Endometrial microvascular endothelial cells (primary cell): Measurements from ENCODE around the gene CELF5. TPM values are rescaled to one million over a fixed set of nuclear protein-coding genes. Genes with fewer than 3 reads are reported as not detected.

Experiments used
- in situ Hi-C: cut with HindIII; loops from 2 replicates; pipeline ENCODE4 v1.10.0; 2017; ENCODE audit warnings: low sequenced_read_pairs, low pct_unique_long_range_greater_than_20kb; ENCODE audit errors: inconsistent ontology term
- total RNA-seq: library from RNA; depleted of rRNA; stranded (reverse); fragments of >200 nt; gene quantifications from one replicate; pipeline ENCODE4 v1.2.3, GENCODE V29; 2015; ENCODE audit errors: inconsistent ontology term

Gene CELF5
- total RNA-seq, 1 donor from 2014 or later, result not detected

DNA sequence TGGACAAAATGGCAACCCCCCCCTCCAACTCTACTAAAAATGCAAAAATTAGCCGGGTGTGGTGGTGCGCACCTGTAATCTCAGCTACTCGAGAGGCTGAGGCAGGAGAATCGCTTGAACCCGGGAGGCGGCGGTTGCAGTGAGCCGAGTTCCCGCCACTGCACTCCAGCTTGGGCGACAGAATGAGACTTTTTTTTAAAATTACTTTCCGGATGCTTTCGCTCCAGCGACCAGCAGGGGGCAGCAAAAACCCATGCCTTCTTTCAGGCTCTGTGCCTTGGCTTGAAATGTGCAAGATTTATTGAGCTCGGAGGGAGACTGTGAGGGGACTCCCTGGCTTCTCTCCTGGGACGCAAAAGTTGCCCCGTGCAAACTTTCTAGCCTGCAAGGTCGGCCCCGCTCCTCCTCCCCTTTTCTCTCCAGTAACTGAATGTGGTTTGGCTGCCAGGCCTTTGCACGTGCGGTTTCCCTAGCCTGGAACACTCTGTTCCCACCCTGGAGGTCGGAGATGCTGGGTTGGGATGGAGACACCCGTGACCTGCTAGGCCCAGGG, 80.5 kb downstream of the CELF5 start:
- in situ Hi-C loops, result no loop called here

GRCh38 chr19:3309724-3310123, 85.3 kb downstream of the CELF5 start:
- in situ Hi-C loops, result no loop called here

GRCh38 chr19:3310280-3310679, 85.8 kb downstream of the CELF5 start:
- in situ Hi-C loops, result no loop called here

DNA sequence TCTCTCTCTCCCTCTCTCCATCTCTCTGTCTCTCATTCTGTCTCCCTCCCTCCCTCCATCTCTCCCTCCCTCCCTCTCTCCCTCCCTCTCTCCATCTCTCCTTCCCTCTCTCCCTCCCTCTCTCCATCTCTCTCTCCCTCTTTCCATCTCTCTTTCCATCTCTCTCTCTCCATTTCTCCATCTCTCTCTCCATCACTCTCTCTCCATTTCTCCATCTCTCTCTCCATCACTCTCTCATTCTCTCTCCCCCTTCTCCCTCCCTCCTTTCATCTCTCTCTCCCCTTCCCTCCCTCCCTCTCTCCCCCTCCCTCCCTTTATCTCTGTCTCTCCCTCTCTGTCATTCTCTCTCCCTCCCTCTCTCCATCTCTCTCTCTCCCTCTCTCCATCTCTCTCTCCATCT, 86.2 kb downstream of the CELF5 start:
- in situ Hi-C loops, result no loop called here

DNA sequence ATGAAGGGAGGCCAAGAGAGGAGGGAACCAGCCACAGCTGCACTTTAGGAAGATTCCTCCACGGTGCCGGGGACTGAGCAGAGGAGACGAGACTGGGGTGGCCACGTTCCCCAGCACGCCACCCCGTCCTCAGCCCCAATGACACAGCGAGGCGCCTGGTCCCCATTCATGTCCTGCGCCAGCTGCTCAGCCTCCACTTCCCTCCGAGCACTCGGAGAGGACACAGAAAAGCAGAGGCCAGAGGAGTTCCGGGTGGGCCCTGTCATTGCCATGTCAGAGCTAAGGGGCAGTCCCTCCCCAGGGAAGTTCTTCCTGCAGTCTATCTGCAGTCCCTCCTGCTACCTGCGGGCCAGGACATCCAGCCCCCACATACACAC, 88.7 kb downstream of the CELF5 start:
- in situ Hi-C loops, result no loop called here

DNA sequence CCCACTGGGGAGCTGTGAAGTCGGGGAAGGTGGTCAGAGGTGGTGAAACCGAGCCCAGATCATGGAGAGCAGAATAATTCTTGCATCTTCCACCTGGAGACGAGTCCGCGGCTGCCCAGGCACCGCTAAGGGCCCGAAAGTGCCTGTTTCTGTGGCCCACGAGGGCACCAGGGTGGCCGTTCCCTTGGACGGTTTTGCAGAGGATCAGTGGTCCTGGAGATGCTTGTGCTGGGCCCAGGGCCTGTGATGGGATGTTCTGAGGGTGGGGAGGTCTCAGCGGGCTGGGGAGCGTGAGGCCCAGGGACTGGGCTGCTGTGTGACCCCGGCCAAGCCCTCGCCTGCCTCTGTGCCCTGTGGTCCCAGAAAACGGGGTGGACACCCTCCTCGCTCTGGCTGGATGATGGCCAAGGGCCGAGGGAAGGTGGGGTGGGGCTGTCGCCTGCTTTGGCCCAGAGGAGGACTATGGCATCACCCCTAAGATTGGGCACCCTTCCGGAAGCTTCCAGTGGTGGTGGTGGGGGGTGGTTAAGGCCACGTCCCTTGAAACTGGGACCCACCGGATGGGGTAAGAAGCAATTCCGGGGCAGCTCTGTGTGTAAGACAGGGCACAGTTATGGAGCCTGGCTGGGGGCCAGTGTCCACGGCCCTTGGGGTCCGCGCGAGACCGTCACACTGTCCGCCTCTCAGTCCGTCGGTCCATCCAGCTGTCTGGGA, 90.7 kb downstream of the CELF5 start:
- in situ Hi-C loops, result no loop called here

DNA sequence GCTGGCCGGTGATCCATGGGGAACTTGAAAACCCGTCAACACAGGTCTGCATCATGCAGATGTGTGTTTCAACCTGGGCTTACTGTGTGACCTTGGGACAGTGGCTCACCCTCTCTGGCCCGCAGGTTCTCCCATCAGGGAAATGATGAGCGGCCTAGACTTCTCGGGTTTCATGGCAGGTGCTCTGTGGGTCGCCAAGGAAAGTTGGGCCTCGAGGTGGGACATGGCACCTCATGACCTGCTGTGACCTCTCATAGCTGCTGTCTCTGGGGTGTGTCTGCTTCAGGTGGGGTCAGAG, 91.2 kb downstream of the CELF5 start:
- in situ Hi-C loops, result no loop called here

DNA sequence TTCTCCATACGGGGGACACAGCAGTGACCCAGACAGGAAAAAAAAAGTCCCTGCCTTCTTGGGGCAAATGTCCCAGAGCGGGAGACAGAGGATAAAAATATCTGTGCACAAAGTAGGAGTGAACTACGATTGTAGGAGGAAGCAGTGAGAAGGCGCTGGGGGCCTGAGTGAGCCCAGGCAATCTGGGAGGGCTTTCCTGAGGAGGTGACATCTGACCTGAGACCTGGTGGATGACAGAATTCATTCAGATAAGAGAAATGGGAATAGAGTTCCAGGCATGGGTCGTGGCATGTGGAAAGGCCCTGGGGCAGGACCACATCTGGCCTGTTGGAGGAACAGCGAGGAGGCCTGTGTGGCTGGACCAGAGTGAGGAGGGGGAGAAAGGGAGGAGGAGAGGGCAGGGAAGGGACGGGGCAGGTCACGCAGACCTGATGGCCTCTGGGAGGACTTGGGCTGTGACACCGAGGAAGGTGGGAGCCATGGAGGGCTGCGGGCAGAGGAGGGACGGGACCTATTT, 91.7 kb downstream of the CELF5 start:
- in situ Hi-C loops, result no loop called here

DNA sequence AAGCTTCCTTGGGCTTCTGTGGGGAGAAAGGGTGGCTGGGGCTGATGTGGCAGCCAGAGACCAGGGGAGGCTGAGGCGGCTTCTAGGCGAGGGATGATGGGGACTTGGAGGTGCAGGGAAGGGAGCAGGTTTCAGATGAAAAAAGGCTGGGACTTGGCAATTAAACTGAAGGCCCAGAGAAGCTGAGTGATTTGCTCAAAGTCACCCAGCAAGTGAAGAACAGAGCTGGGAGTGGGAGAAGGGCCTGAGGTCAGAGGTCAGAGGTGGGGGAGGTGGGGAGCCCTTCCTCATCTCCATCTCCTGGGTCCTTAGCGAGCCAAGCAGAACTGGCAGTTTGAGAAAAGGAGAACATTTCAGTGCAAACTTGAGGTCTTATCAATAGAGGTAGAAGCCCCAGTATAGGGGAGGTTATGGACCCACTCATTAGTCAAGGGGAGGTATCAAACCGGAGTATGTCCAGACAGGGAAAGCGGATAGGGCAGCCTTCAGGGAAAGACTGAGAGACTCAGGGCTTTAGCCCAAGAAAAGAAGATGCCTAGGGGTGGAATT, 92.3 kb downstream of the CELF5 start:
- in situ Hi-C loops, result no loop called here

DNA sequence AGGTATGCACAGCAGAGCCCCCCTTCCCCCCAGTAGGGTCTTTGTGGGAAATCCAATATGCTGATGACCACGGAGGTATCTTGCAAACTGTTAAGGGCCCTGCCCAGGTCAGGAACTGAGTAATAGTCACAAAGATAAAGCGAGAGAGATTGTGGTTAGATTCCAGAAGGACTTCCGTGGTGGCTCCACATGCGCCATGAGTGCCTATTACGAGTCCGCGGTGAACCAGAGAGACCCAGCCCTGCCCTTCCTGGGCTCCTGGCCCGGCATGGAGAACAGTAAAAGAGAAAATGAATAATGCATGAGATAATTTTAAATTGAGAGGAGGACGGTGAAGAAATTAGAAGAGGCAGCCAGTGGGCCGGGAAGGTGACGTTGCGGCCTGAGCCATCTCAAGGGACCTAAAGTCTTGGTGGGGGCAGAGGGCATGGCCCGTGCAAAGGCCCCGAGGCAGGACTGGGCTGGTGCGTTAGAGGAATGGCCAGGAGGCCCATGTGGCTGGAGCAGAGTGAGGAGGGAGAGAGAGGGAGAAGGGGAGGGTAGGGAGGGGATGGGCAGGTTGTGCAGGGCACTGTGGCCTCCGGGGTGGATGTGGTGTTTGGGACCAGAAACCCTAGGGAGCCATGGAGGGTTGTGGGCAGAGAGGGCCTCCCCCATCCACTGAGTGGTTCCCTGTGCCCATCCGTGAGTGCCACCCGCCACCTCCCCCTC, 95.3 kb downstream of the CELF5 start:
- in situ Hi-C loops, result no loop called here

DNA sequence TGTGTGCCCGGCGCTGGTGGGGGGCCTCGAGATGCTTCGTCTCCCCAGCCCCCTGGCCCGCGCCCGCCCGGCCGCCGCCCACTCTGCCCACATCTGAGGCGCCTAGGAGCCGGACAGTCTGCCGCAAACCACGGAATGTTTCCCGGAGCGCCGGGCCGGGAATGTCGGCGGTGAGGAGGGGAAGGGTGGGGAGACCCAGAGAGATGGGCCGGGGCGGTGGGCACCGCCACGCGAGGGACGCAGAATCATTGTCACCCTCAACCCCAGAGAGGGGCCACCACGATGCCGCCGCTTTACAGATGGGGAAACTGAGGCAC, 95.9 kb downstream of the CELF5 start:
- in situ Hi-C loops, result no loop called here

DNA sequence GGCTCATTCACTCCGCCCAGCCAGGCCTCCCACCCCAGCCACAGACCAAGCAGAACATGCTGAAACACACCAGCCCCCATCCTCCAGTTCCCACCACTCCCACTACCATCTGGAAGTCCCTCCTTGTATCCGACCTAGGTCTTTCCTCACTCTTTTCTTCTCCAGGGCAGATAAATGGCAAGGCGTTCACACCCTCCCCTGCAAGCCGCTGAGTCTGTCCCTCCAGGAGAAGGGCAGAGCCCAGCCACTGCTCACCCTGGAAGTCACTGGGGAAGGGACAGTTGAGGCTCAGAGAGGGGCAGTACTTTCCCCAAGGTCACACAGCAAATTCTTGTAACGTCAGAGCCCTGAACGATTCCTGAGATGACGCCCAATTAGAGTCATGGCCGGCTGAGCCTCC, 96.4 kb downstream of the CELF5 start:
- in situ Hi-C loops, result no loop called here

DNA sequence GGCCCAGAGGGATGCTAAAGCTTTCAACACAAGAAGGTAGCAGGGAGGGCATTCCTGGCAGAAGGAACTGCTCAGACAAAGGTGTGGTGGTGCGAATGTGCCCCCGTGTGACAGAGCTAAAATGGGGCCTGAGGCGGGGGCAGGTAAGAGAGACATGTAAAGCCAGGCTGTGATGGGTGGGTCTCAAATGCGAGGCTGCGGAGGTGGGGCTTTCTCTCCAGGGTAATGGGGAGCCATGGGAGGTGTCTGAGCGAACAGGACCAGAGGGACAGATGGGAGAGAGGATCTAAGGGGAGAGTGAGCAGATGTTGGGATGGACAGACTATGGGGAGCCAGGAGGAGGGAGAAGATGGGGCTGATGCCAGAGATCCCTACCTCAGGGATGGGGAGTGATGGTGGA, 97.2 kb downstream of the CELF5 start:
- in situ Hi-C loops, result no loop called here

DNA sequence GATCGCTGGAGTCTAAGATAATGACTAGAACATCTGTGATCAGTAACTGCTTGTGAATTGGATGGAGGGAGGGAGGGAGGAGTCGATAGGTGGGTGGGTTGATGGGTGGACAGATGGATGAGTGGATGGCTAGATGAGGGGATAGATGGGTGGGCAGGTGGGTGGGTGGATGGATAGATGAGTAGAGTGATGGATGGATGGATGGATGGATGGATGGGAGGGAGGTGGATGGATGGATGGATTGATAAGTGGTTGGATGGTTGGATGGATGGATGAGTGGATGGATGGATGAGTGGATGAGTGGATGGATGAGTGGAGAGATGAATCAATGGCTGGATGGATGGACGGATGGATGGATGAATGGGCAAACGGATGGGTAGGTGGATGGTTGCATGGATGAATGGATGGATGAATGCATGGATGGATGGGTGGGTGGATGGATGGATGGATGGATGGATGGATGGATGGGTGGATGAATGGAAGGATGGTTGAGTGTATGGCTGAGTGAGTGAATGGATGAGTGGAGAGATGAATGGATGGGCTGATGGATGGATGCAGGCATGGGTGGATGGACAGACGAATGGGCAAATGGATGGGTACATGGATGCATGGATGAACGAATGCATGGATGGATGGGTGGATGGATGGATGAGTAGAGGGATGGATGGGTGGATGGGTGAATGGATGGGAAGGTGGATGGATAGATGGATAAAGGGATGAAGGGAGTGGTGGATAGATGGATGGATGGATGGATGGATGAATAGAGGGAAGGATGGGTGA, 97.9 kb downstream of the CELF5 start:
- in situ Hi-C loops, result no loop called here

DNA sequence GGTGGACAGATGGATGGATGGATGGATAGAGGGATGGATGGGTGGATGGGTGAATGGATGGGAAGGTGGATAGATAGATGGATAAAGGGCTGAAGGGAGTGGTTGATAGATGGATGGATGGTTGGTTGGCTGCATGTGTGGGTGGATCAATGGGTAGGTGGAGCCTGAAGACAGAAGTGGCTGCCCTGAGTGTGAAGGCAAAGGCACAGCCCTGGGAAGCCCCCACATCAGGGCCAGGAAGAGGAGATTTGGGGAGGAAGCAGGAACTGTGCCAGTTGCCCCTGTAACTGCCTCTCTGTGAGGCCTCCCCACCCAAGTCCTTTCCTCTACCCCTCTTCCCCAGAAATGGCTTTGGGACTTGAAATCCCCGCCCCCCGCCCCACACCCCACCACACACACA, 98.6 kb downstream of the CELF5 start:
- in situ Hi-C loops, result no loop called here

- in situ Hi-C loops, result no loop called here
These were observed 99.2 kb downstream of the CELF5 start for GRCh38 chr19:3323658-3324057.

GRCh38 chr19:3324405-3324856, 100.0 kb downstream of the CELF5 start:
- in situ Hi-C loops, result no loop called here

GRCh38 chr19:3325451-3325850, 101.0 kb downstream of the CELF5 start:
- in situ Hi-C loops, result no loop called here

DNA sequence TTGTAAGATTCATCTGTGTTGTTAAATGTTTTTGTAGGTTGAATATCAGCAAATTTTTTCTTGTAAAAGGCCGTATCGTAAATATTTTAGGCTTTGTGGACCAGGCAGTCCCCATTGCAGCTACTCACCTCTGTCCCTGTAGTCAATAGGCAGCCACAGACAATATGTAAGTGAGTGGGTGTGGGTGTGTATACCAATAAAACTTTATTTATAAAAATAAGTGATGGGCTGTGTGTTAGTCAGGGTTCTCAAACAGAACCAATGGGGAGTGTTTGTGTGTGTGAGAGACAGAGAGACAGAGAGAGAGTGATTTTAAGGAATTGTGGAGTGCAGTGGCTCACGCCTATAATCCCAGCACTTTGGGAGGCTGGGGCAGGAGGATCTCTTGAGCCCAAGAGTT, 104.3 kb downstream of the CELF5 start:
- in situ Hi-C loops, result no loop called here
